ENCODE data around the gene CYBC1. TPM values are rescaled to one million over a fixed set of nuclear protein-coding genes. Genes with fewer than 3 reads are reported as not detected.

Gene CYBC1
- total RNA-seq, 1 experiment from 2014 or later, result 174 TPM

- in situ Hi-C loops (cut with HindIII; ENCODE audit: low pct_unique_long_range_greater_than_20kb, low sequenced_read_pairs) (no loop called here), intact Hi-C loops (cut with micrococcal nuclease; ENCODE audit: unreplicated experiment) (no loop called here)
- Histone ChIP-seq H3K4me1 (ENCODE audit: control insufficient read depth, insufficient read depth, low read length) (no peaks in the 10 kb centered on the region), H3K36me3 (ENCODE audit: control insufficient read depth, insufficient read depth, low read length) (no peaks in the 10 kb centered on the region), H3K4me3 (ENCODE audit: low read depth in 2 of 2, low read length in 2 of 2) (no peak overlapping the region), H3K27me3 (ENCODE audit: control insufficient read depth, insufficient read depth, low read length) (no peaks in the 10 kb centered on the region), H3K9me3 (ENCODE audit: control insufficient read depth, insufficient read depth, low read depth, low read length) (no peaks in the 10 kb centered on the region), H3K27ac (ENCODE audit: low read length) (no peak overlapping the region)
- POLR2A ChIA-PET, result no interaction called here
- BruUV-seq (replicated peaks), result no TSS peak
- CTCF ChIA-PET, result no interaction called here
- TF ChIP-seq SIN3A (IDR thresholded peaks at IDR 0.05; ENCODE audit: borderline replicate concordance, insufficient read depth, low read depth, low read length) (no peak), TCF7L2 (IDR thresholded peaks at IDR 0.05; ENCODE audit: low read depth, low read length) (no peak), REST (IDR thresholded peaks at IDR 0.05; ENCODE audit: insufficient read depth in 1 of 2, low read depth in 2 of 2, low read length in 1 of 2) (no peak), POLR2AphosphoS5 (IDR thresholded peaks at IDR 0.05; ENCODE audit: low read depth, low read length) (no peak)
- TF ChIP-seq, protein P1, sequence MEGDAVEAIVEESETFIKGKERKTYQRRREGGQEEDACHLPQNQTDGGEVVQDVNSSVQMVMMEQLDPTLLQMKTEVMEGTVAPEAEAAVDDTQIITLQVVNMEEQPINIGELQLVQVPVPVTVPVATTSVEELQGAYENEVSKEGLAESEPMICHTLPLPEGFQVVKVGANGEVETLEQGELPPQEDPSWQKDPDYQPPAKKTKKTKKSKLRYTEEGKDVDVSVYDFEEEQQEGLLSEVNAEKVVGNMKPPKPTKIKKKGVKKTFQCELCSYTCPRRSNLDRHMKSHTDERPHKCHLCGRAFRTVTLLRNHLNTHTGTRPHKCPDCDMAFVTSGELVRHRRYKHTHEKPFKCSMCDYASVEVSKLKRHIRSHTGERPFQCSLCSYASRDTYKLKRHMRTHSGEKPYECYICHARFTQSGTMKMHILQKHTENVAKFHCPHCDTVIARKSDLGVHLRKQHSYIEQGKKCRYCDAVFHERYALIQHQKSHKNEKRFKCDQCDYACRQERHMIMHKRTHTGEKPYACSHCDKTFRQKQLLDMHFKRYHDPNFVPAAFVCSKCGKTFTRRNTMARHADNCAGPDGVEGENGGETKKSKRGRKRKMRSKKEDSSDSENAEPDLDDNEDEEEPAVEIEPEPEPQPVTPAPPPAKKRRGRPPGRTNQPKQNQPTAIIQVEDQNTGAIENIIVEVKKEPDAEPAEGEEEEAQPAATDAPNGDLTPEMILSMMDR (IDR thresholded peaks at IDR 0.05), result no peak
- no peak for DNase-seq (ENCODE audit: low read depth, low spot score)
- peak; percentile 6; the same call in 1 of the 2 replicates for ATAC-seq
Observed at GRCh38 chr17:82435103-82435502, 15.4 kb downstream of the CYBC1 start.

DNA sequence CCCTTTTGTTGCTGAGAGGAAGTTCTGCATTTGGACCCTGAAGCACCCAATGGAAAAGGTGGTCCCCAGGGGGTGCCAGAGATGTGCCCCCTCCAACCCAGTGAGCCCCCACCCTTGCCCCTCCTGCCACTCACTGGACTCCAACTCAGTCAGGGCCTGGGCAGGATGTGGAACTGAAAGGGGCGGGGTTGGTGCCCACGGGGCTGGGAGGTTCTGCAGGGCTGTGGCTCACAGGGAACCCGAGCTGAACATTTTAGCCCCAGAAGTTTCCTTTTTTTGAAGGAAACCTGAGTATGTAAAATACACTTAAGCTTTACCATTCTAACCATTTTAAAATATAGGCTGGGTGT is 16.4 kb downstream of the CYBC1 start:
- intact Hi-C loops (cut with micrococcal nuclease; ENCODE audit: unreplicated experiment), result no loop called here
- Histone ChIP-seq H3K9me3 (ENCODE audit: control insufficient read depth, insufficient read depth, low read depth, low read length) (no peaks in the 10 kb centered on the region), H3K4me1 (ENCODE audit: control insufficient read depth, insufficient read depth, low read length) (no peaks in the 10 kb centered on the region), H3K27me3 (ENCODE audit: control insufficient read depth, insufficient read depth, low read length) (no peaks in the 10 kb centered on the region), H3K4me3 (ENCODE audit: low read depth in 2 of 2, low read length in 2 of 2) (no peak overlapping the region), H3K27ac (ENCODE audit: low read length) (no peak overlapping the region), H3K36me3 (ENCODE audit: control insufficient read depth, insufficient read depth, low read length) (no peaks in the 10 kb centered on the region)
- in situ Hi-C loops (cut with HindIII; ENCODE audit: low pct_unique_long_range_greater_than_20kb, low sequenced_read_pairs), result no loop called here
- no peak for DNase-seq (ENCODE audit: low read depth, low spot score)
- BruUV-seq (replicated peaks), result no TSS peak
- POLR2A ChIA-PET, result interaction anchor here (0.6 kb wide), 1 partner anchor 56 kb away, joined by 9 read pairs; no protein-coding TSS in a partner anchor
- TF ChIP-seq SIN3A (IDR thresholded peaks at IDR 0.05; ENCODE audit: borderline replicate concordance, insufficient read depth, low read depth, low read length) (no peak), TCF7L2 (IDR thresholded peaks at IDR 0.05; ENCODE audit: low read depth, low read length) (no peak), REST (IDR thresholded peaks at IDR 0.05; ENCODE audit: insufficient read depth in 1 of 2, low read depth in 2 of 2, low read length in 1 of 2) (no peak), POLR2AphosphoS5 (IDR thresholded peaks at IDR 0.05; ENCODE audit: low read depth, low read length) (no peak)
- TF ChIP-seq, protein P1 (IDR thresholded peaks at IDR 0.05), result no peak
- CTCF ChIA-PET, result no interaction called here
- ATAC-seq, result no peak

All from Panc1 (cell line).